Stimulated activated effector memory CD8-positive, alpha-beta T cell treated with anti-CD3 and anti-CD28 coated beads, Interleukin-12 subunit alpha, Interleukin-12 subunit beta, amount 100 ng/mL, for 72 hours (primary cell): ENCODE results near the gene NOXO1.
"Not testable (repeated sequence)": the region's sequence is repeated elsewhere in the genome, so short reads cannot be mapped to it uniquely, and the experiment has no call there.

Experiments used
- ATAC-seq: fragments of 150-1000 bp; cut with Tn5 transposase; 2 replicates; pipeline ENCODE4 v1.10.0; 2021
- DNase-seq, 2 donors: peaks; one replicate each; pipeline ENCODE4 v3.0.0; 2021 to 2022; ENCODE audit warnings: low spot score in 2 of 2
- H3K27ac Mint-ChIP-seq: one replicate; pipeline ENCODE4 v1.8.0; 2022; ENCODE audit warnings: mild to moderate bottlenecking, mixed read lengths
- H3K36me3 Mint-ChIP-seq: one replicate; pipeline ENCODE4 v1.8.0; 2022; ENCODE audit warnings: mild to moderate bottlenecking, mixed read lengths
- H3K4me1 Mint-ChIP-seq: one replicate; pipeline ENCODE4 v1.8.0; 2022; ENCODE audit warnings: mixed read lengths
- H3K4me3 Mint-ChIP-seq: one replicate; pipeline ENCODE4 v1.8.0; 2022; ENCODE audit warnings: mild to moderate bottlenecking, mixed read lengths
- H3K9me3 Mint-ChIP-seq: one replicate; pipeline ENCODE4 v1.8.0; 2022; ENCODE audit warnings: mixed read lengths

NOXO1 gene

GRCh38 chr16:1950047-1950446 lies 31.2 kb downstream of the NOXO1 start:
- Mint-ChIP-seq H3K9me3 (no peaks in the 10 kb centered on the region), H3K36me3 (no peaks in the 10 kb centered on the region), H3K4me1 (peaks cover 7% of the 10 kb centered on the region), H3K27ac (no peak overlapping the region), H3K4me3 (no peak overlapping the region)
- DNase-seq (no peak), ATAC-seq (no peak)

DNA sequence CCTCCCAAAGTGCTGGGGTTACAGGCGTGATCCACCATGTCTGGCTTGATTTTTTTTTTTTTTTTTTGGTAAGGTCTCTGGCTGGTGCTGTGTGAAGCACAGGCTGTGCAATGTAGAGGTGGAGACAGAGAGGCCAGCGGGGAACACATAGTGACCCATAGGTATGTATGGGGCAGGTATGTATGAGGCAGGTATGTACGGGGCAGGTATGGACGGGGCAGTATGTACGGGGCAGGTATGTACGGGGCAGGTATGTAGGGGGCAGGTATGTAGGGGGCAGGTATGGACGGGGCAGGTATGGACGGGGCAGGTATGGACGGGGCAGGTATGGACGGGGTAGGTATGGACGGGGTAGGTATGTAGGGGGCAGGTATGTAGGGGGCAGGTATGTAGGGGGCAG lies 31.8 kb downstream of the NOXO1 start:
- no peak overlapping the region for H3K4me3 Mint-ChIP-seq
- ATAC-seq (no peak), DNase-seq (no peak)
- peaks cover 3% of the 10 kb centered on the region for H3K36me3 Mint-ChIP-seq
- H3K4me1 Mint-ChIP-seq: peaks cover 11% of the 10 kb centered on the region
- no peaks in the 10 kb centered on the region for H3K9me3 Mint-ChIP-seq
- H3K27ac Mint-ChIP-seq: no peak overlapping the region

GRCh38 chr16:1947369-1947670 lies 33.9 kb downstream of the NOXO1 start:
- Mint-ChIP-seq H3K9me3 (no peaks in the 10 kb centered on the region), H3K4me1 (peaks cover 12% of the 10 kb centered on the region), H3K4me3 (no peak overlapping the region), H3K27ac (no peak overlapping the region), H3K36me3 (peaks cover 6% of the 10 kb centered on the region)
- ATAC-seq (no peak), DNase-seq (no peak)

GRCh38 chr16:1946495-1947368 lies 34.5 kb downstream of the NOXO1 start:
- Mint-ChIP-seq H3K36me3 (peaks cover 7% of the 10 kb centered on the region), H3K27ac (no peak overlapping the region), H3K9me3 (no peaks in the 10 kb centered on the region), H3K4me3 (no peak overlapping the region), H3K4me1 (peaks cover 17% of the 10 kb centered on the region)
- ATAC-seq: no peak
- DNase-seq: no peak

- DNase-seq (no peak), ATAC-seq (no peak)
- Mint-ChIP-seq H3K4me3 (no peak overlapping the region), H3K36me3 (peaks cover 12% of the 10 kb centered on the region), H3K4me1 (peaks cover 22% of the 10 kb centered on the region), H3K27ac (no peak overlapping the region), H3K9me3 (no peaks in the 10 kb centered on the region)
Measured at GRCh38 chr16:1945559-1946391, 35.5 kb downstream of the NOXO1 start.

DNA sequence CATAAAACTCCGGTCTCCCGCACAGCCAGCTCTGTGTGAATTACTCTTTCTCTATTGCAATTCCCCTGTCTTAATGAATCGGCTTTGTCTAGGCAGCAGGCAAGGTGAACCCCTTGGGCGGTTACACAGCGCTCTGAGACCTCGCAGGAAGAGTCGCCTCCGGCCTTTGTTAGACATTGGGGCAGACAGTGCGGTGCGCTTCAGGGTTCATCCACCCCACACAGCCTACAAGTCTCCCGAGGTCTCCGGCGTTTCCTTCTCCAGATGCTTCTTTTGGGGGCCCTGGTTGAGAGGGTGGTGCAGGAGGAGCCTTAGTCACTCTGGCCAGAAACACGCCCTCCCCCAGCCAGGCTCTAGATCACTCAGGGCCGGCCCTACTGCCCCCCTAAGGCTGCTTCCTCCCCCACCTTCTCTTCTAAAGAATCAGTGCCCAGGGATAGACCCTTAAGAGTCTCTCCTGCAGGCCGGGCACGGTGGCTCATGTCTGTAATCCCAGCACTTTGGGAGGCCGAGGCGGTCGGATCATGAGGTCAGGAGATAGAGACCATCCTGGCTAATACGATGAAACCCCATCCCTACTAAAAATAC lies 36.6 kb downstream of the NOXO1 start:
- ATAC-seq: no peak
- Mint-ChIP-seq H3K4me1 (peaks cover 22% of the 10 kb centered on the region), H3K27ac (peak overlapping the region; percentile 74), H3K9me3 (no peaks in the 10 kb centered on the region), H3K4me3 (peak overlapping the region; percentile 89), H3K36me3 (peaks cover 22% of the 10 kb centered on the region)
- DNase-seq: no peak

GRCh38 chr16:1942810-1943726 lies 38.2 kb downstream of the NOXO1 start, which contains the start of gene MSRB1:
MSRB1 (minus strand) TSS chr16:1943199; CDS start chr16:1943156, 43 bp downstream.
- Mint-ChIP-seq H3K4me3 (peak within 1 kb of the TSS; percentile 89), H3K36me3 (peaks cover 39% of the 10 kb centered on the region), H3K4me1 (peaks cover 22% of the 10 kb centered on the region), H3K27ac (peak within 1 kb of the TSS; percentile 89), H3K9me3 (no peaks in the 10 kb centered on the region)
- ATAC-seq: peak; percentile 93
- DNase-seq: peak; percentile 97 to 100

DNA sequence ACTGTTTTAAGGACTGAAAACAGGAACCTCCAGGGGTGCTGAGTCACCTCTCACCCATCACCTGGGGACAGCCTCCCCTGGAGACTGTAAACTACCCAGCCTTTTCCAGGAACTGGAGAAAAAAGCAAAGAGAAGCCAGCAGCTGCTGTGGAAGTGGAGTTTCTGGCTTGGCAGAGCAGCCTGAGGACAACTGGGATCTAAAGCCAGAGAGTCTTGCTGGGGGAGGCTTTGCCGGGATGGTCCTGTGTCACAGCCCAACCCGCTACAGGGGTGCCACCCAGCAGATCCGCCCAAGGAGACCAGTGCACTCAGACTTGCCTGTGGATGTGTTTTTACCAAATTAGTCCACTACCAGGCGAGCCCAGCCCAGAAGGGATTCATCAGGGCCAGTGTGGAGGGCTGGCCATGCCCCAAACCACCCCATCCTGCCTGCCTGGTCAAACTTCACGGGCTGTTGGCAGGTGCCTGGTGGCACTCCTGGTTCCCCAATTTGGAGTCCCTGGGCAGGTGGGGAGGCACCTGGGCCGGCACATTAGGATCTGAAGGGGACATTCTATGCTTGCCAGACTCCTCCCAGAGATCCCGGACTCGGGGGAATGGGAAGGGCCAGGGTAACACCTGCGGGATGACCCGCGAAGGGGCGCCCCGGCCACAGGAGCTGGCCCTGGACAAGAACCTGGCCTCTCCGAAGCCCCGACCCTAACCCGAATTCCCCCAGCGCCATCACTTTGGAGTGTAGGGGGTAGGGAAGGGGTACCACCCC lies 39.0 kb downstream of the NOXO1 start:
- H3K4me1 Mint-ChIP-seq: peaks cover 22% of the 10 kb centered on the region
- peak overlapping the region; percentile 89 for H3K27ac Mint-ChIP-seq
- peaks cover 47% of the 10 kb centered on the region for H3K36me3 Mint-ChIP-seq
- ATAC-seq (no peak), DNase-seq (peak in 1 of 2 donors; percentile 60)
- H3K4me3 Mint-ChIP-seq: peak overlapping the region; percentile 89
- no peaks in the 10 kb centered on the region for H3K9me3 Mint-ChIP-seq

DNA sequence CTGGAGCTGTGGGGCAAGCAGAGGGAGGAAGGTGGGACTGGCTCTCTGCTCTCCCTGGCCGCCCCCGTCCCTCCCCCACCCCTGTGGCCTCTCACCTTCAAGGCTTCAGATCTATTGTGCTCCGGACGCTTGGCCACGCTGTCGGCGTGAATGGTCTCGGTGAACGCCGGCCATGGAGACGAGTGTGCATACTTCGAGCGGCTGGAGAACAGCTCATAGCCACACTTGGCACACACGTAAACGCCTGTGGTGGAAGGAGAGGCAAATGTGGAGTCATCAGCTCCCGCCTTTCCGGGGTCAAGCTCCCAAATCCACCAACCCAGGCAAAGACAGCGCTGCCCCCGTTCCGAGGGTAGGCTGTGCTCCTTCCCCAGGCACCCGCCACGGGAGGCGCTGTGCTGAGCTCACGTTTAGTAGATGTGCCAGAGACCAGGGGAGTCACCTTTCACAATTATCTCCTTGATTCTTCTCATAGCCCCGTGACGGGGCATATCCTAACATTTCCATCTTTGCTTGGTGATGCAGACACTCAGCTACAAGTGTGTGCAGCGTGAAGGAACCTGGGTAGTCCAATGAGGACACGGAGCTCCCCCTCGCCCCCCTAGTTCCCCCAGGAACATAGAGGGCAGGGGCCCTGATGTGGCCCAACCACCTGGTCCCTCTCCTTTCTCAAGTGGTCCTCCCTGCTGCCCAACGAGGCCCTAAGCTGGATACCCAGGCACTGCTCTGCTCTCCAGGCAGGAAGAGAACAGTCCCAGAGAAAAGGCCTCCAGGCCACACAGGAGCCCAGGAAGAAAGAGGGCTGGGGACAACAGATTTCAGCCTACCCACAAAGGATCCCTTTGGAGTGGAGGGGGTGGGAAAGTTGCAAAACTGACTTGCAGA lies 39.9 kb downstream of the NOXO1 start:
- H3K4me3 Mint-ChIP-seq: peak overlapping the region; percentile 89
- H3K4me1 Mint-ChIP-seq: peaks cover 22% of the 10 kb centered on the region
- no peak for DNase-seq
- peaks cover 51% of the 10 kb centered on the region for H3K36me3 Mint-ChIP-seq
- H3K9me3 Mint-ChIP-seq: no peaks in the 10 kb centered on the region
- ATAC-seq: no peak
- H3K27ac Mint-ChIP-seq: no peak overlapping the region

DNA sequence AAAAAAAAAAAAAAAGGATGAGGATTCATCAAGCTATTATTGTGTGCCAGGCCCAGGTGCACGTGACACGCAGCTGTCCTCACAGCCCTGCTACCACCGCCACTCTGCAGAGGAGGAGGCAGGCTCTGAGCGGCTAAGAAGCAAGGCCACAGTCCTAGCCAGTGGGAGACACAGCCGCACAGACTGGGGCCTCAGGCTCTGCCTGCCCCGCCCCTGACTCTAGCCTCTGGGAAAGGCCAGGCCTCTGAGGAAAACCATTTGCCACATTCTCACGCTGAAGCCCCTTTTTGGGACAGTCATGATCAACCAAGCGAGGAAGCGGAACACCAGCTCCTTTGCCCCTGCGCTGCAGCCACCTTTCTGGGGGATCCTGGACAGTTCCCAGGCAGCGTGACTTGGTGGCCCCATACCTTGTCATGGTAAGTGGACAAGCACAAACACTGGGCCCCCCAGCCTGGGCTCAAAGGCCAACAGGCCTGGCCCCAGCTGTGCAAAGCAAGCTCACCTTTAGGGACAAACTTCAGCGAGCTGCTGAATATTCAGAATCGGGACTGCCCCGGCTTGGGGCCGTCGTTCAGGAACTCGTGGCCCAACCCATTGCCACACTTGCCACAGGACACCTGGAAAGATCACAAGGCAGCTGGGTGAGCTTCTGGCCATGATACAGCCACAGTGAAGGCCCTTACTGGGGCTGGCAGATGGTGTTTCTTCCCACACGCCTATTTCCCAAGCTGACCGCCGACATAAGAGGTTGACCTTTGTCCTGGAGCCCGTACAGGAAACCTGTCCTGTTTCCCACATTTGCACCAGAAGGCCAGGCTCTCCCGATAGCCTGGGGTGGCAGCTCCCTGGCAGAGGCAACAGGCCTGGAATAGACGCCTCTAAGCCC lies 40.8 kb downstream of the NOXO1 start:
- peaks cover 22% of the 10 kb centered on the region for H3K4me1 Mint-ChIP-seq
- H3K9me3 Mint-ChIP-seq: no peaks in the 10 kb centered on the region
- H3K4me3 Mint-ChIP-seq: no peak overlapping the region
- DNase-seq: no peak
- no peak for ATAC-seq
- H3K27ac Mint-ChIP-seq: no peak overlapping the region
- H3K36me3 Mint-ChIP-seq: peaks cover 51% of the 10 kb centered on the region

GRCh38 chr16:1939833-1940232 lies 41.4 kb downstream of the NOXO1 start:
- H3K36me3 Mint-ChIP-seq: peaks cover 51% of the 10 kb centered on the region
- peaks cover 21% of the 10 kb centered on the region for H3K4me1 Mint-ChIP-seq
- not testable (repeated sequence) for H3K9me3 Mint-ChIP-seq, H3K27ac Mint-ChIP-seq, DNase-seq, H3K4me3 Mint-ChIP-seq, ATAC-seq

DNA sequence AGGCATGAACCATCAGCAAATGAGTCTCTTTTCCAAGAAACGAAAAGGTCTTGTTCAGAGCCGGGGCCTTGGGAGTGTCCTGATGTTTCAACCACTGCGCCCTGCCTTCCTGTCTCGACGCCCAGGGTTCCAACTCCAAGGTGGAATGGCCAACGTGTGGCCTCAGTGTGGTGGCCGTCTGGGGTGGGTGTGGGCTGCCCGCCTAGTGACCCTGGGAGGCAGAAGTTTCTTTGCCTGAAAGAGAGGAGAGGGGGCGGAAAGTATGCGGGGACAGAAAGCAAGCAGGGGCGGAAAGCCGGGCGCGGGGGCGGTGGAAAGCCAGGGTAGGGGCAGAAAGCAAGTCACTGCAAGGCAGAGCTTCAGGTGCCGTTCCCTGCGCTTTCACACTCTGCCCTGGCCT lies 42.4 kb downstream of the NOXO1 start:
- DNase-seq: no peak
- peaks cover 45% of the 10 kb centered on the region for H3K36me3 Mint-ChIP-seq
- H3K9me3 Mint-ChIP-seq: no peaks in the 10 kb centered on the region
- no peak for ATAC-seq
- peaks cover 12% of the 10 kb centered on the region for H3K4me1 Mint-ChIP-seq
- no peak overlapping the region for H3K4me3 Mint-ChIP-seq
- no peak overlapping the region for H3K27ac Mint-ChIP-seq

GRCh38 chr16:1938316-1938715 lies 43.0 kb downstream of the NOXO1 start:
- peaks cover 45% of the 10 kb centered on the region for H3K36me3 Mint-ChIP-seq
- H3K27ac Mint-ChIP-seq: no peak overlapping the region
- DNase-seq (no peak), ATAC-seq (no peak)
- H3K4me3 Mint-ChIP-seq: no peak overlapping the region
- no peaks in the 10 kb centered on the region for H3K9me3 Mint-ChIP-seq
- peaks cover 12% of the 10 kb centered on the region for H3K4me1 Mint-ChIP-seq
